Stimulated activated CD4-positive, alpha-beta T cell treated with anti-CD3 and anti-CD28 coated beads, TNF-alpha, amount 100 ng/mL, for 1 hour (primary cell): ENCODE results near the gene TUT7.
A peak's percentile ranks its signal among the peaks of the same experiment; 100 is the strongest.
"Not testable (repeated sequence)": the region's sequence is repeated elsewhere in the genome, so short reads cannot be mapped to it uniquely, and the experiment has no call there.

Source experiments
- DNase-seq, 3 donors: peaks; one replicate each; pipeline ENCODE4 v3.0.0-alpha.2; 2020; ENCODE audit warnings: low read depth in 3 of 3, low spot score in 1 of 3

Gene TUT7

GRCh38 chr9:86354011-86354817 is at the start of gene TUT7:
Gene TUT7, minus strand, starts transcription at chr9:86354410. Its CDS starts 1,211 bp downstream, at chr9:86353199.
- peak; percentile 74 to 96 (median 84) for DNase-seq

GRCh38 chr9:86402591-86402990 is 48.4 kb upstream of the TUT7 start:
- no peak for DNase-seq

GRCh38 chr9:86396412-86396811 is 42.2 kb upstream of the TUT7 start:
- no peak for DNase-seq

- not testable (repeated sequence) for DNase-seq
Measured at GRCh38 chr9:86390184-86390583, 36.0 kb upstream of the TUT7 start.

- no peak for DNase-seq
Measured at GRCh38 chr9:86389628-86390027, 35.4 kb upstream of the TUT7 start.

- DNase-seq: no peak
Measured at GRCh38 chr9:86387376-86387775, 33.2 kb upstream of the TUT7 start.

- not testable (repeated sequence) for DNase-seq
Measured at GRCh38 chr9:86383000-86383399, 28.8 kb upstream of the TUT7 start.

- DNase-seq: no peak
Measured at GRCh38 chr9:86376016-86376415, 21.8 kb upstream of the TUT7 start.

- DNase-seq: no peak
Measured at GRCh38 chr9:86369810-86370209, 15.6 kb upstream of the TUT7 start.

- DNase-seq: no peak
Measured at GRCh38 chr9:86368871-86369521, 14.8 kb upstream of the TUT7 start.

GRCh38 chr9:86361176-86361575 is 7.0 kb upstream of the TUT7 start:
- DNase-seq: no peak

GRCh38 chr9:86359151-86359879 is 5.1 kb upstream of the TUT7 start:
- no peak for DNase-seq

GRCh38 chr9:86356871-86357866 is 3.0 kb upstream of the TUT7 start:
- no peak for DNase-seq

- no peak for DNase-seq
Measured at GRCh38 chr9:86355814-86356213, 1.6 kb upstream of the TUT7 start.

- DNase-seq: peak in 1 of 3 donors; percentile 1
Measured at GRCh38 chr9:86354818-86355309, 654 bp upstream of the TUT7 start.

- DNase-seq: no peak
Measured at GRCh38 chr9:86353655-86354010, 577 bp downstream of the TUT7 start.

- DNase-seq: no peak
Measured at GRCh38 chr9:86352440-86353077, 1.7 kb downstream of the TUT7 start.

GRCh38 chr9:86351880-86352279 is 2.3 kb downstream of the TUT7 start:
- no peak for DNase-seq

- no peak for DNase-seq
Measured at GRCh38 chr9:86350006-86350760, 4.0 kb downstream of the TUT7 start.
